Measurements from ENCODE around the gene EFEMP1. TPM values are rescaled to one million over a fixed set of nuclear protein-coding genes. Genes with fewer than 3 reads are reported as not detected.

EFEMP1 gene
- total and polyA plus RNA-seq, 9 of the 15 experiments (the other 6 are each of a cell fraction or from before 2014, with no cell fraction given), result 0.05 to 6.2 (median 0.22) TPM

- POLR2A ChIA-PET, result no interaction called here
- in situ Hi-C loops (cut with MboI) (no loop called here), intact Hi-C loops (cut with micrococcal nuclease) (no loop called here)
- peak in 1 of 4 experiments; percentile 12 for DNase-seq (ENCODE audit: extremely low read depth in 1 of 4, low spot score in 3 of 4)
- Histone ChIP-seq H3K4me2 (ENCODE audit: insufficient read depth, low read length) (no peak overlapping the region), H3K4me3 (no peak overlapping the region), H3K9me1 (ENCODE audit: control insufficient read depth, insufficient read depth, low read length) (no peaks in the 10 kb centered on the region), H3K27ac (ENCODE audit: extremely low read depth, low read depth, low read length) (peak overlapping the region; percentile 21; the same call in 1 of the 3 replicates), H3K4me1 (replicated peaks in 1 of 2; ENCODE audit: control insufficient read depth in 2 of 2, insufficient read depth in 2 of 2, low read length in 2 of 2) (peaks cover 0 to 2% of the 10 kb centered on the region in 2 experiments; a peak in 2 of 5 replicates), H4K20me1 (replicated peaks; ENCODE audit: control insufficient read depth, insufficient read depth, low read length) (no peaks in the 10 kb centered on the region), H3K79me2 (ENCODE audit: control insufficient read depth, insufficient read depth, low read length) (no peaks in the 10 kb centered on the region), H3K27me3 (ENCODE audit: control insufficient read depth in 2 of 2, insufficient read depth in 2 of 2, low read length in 2 of 2) (peaks cover 0 to 5% of the 10 kb centered on the region in 2 experiments; a peak in 1 of 5 replicates), H3K9ac (ENCODE audit: insufficient read depth in 1 of 2, low read depth in 2 of 2, low read length in 2 of 2) (no peak overlapping the region), H3K36me3 (ENCODE audit: control insufficient read depth, insufficient read depth, low read length) (no peaks in the 10 kb centered on the region), H3K9me3 (replicated peaks; ENCODE audit: control insufficient read depth, insufficient read depth, low read depth, low read length) (no peaks in the 10 kb centered on the region), H2AFZ (ENCODE audit: low read depth, low read length) (peak overlapping the region; percentile 48)
- 7% methylated on average over 11 of the region's 11 CpGs for WGBS (ENCODE audit: insufficient coverage, low coverage, missing lambda C conversion rate)
- BruUV-seq (replicated peaks), result no TSS peak
- ATAC-seq, result peak; percentile 64
- FAIRE-seq, result peak; percentile 19
- CTCF ChIA-PET (ENCODE audit: low intra/inter-chr PET ratio), result interaction anchor here (0.7 kb wide), 1 partner anchor 571 kb away, joined by 3 read pairs; no protein-coding TSS in a partner anchor
- TF ChIP-seq HNRNPL (IDR thresholded peaks at IDR 0.05; ENCODE audit: low read depth, low read length) (no peak), EP300 (IDR thresholded peaks at IDR 0.05; ENCODE audit: low read length) (no peak), ZNF766 (CRISPR knock-in tag; conservative IDR thresholded peaks at IDR 0.05) (0 out of 2 replicates have a peak, but pooled peaks have one; percentile 26), ARID3A (IDR thresholded peaks at IDR 0.05; ENCODE audit: borderline replicate concordance, low read depth, low read length) (no peak), TAF7 (tag; IDR thresholded peaks at IDR 0.05) (0 out of 2 replicates have a peak, but pooled peaks have one; percentile 12), MEF2D (tag; conservative IDR thresholded peaks at IDR 0.05; ENCODE audit: low read depth) (peak; percentile 36; the same call in 1 of the 2 replicates), ZC3H8 (IDR thresholded peaks at IDR 0.05) (no peak), ARID1B (IDR thresholded peaks at IDR 0.05) (peak; percentile 68), ARHGAP35 (IDR thresholded peaks at IDR 0.05; ENCODE audit: partially characterized antibody) (no peak), RBM25 (IDR thresholded peaks at IDR 0.05; ENCODE audit: low read depth, low read length, severe bottlenecking) (peak; percentile 29), CREB3 (tag; conservative IDR thresholded peaks at IDR 0.05; ENCODE audit: low read depth) (peak; percentile 63; the same call in 1 of the 2 replicates), ZNF830 (CRISPR knock-in tag; IDR thresholded peaks at IDR 0.05) (no peak), MCM3 (IDR thresholded peaks at IDR 0.05) (no peak), HMG20B (CRISPR knock-in tag; IDR thresholded peaks at IDR 0.05) (no peak), HBP1 (CRISPR knock-in tag; IDR thresholded peaks at IDR 0.05) (no peak), POLR3G (IDR thresholded peaks at IDR 0.05; ENCODE audit: extremely low read depth, insufficient read length, insufficient replicate concordance) (no peak), ZNF316 (IDR thresholded peaks at IDR 0.05) (peak; percentile 96), SRSF7 (optimal IDR thresholded peaks at IDR 0.05; ENCODE audit: low read depth, low read length) (no peak), FUS (optimal IDR thresholded peaks at IDR 0.05; ENCODE audit: low read depth, low read length) (no peak), MECOM (CRISPR knock-in tag; IDR thresholded peaks at IDR 0.05) (no peak)
These were observed 38.2 kb downstream of the EFEMP1 start for GRCh38 chr2:55885127-55885943.

Measured in K562 (cell line).